Activated naive CD8-positive, alpha-beta T cell treated with anti-CD3 and anti-CD28 coated beads, Interleukin-2, amount 50 U/mL, for 24 hours (primary cell): ENCODE results near the gene CSF2RB.

Experiments used
- ATAC-seq: fragments of 150-1000 bp; cut with Tn5 transposase; one replicate; pipeline ENCODE4 v1.10.0; 2021
- DNase-seq: peaks from one replicate; pipeline ENCODE4 v3.0.0; 2021
- H3K27ac Mint-ChIP-seq: one replicate; pipeline ENCODE4 v1.8.0; 2021; ENCODE audit warnings: mild to moderate bottlenecking, mixed read lengths
- H3K27me3 Mint-ChIP-seq: one replicate; pipeline ENCODE4 v1.8.0; 2021; ENCODE audit warnings: mixed read lengths
- H3K36me3 Mint-ChIP-seq: one replicate; pipeline ENCODE4 v1.8.0; 2021; ENCODE audit warnings: low read depth, mixed read lengths
- H3K4me1 Mint-ChIP-seq: one replicate; pipeline ENCODE4 v1.8.0; 2021; ENCODE audit warnings: mixed read lengths
- H3K4me3 Mint-ChIP-seq: one replicate; pipeline ENCODE4 v1.8.0; 2021; ENCODE audit warnings: mild to moderate bottlenecking, moderate library complexity, mixed read lengths
- H3K9me3 Mint-ChIP-seq: one replicate; pipeline ENCODE4 v1.8.0; 2021; ENCODE audit warnings: mixed read lengths

The CSF2RB gene

DNA sequence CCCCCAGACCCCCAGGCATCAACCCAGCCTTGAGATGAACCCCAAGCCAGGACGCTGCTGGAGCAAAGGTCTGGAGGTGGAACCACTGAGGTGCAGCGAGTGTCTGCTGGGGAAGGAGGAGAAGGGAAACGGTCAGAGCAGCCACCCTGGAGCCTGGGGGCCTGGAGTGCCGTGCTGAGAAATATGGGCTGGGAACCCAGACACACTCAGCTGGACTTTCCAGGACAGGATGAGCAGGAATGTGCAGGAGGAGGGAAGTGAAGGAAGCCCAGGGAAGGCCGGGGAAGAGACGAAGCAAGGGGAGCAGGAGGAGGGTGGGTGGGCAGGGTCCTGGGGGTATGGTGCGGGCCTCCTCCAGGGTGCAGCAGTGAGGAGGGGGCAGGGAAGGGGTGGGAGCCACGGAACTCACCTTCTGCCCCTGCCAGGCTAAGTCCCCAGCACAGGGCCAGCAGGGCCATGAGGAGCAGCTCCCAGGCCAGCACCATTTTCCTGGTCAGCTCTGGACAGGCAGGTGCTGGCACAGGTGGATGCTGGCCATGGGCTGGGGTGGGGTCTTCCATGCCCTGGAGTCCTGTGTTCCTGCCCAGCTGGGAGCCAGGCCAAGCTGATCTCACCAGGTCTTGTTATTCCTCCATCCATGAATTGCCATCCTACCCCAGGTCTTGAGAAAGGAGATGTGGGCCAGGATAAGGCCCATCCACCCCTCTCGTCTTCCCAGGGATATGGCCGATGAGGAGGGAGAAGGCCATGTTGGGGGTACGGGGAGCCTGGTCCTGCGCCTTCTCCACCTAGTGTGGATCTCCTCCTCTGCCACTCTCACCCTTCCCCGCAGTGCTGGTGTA, 40.0 kb downstream of the CSF2RB start:
- H3K4me1 Mint-ChIP-seq = peaks cover 3% of the 10 kb centered on the region
- no peak overlapping the region for H3K4me3 Mint-ChIP-seq
- ATAC-seq (peak; percentile 10), DNase-seq (no peak)
- peaks cover 3% of the 10 kb centered on the region for H3K27me3 Mint-ChIP-seq
- no peaks in the 10 kb centered on the region for H3K36me3 Mint-ChIP-seq
- H3K9me3 Mint-ChIP-seq = peaks cover 15% of the 10 kb centered on the region
- no peak overlapping the region for H3K27ac Mint-ChIP-seq

DNA sequence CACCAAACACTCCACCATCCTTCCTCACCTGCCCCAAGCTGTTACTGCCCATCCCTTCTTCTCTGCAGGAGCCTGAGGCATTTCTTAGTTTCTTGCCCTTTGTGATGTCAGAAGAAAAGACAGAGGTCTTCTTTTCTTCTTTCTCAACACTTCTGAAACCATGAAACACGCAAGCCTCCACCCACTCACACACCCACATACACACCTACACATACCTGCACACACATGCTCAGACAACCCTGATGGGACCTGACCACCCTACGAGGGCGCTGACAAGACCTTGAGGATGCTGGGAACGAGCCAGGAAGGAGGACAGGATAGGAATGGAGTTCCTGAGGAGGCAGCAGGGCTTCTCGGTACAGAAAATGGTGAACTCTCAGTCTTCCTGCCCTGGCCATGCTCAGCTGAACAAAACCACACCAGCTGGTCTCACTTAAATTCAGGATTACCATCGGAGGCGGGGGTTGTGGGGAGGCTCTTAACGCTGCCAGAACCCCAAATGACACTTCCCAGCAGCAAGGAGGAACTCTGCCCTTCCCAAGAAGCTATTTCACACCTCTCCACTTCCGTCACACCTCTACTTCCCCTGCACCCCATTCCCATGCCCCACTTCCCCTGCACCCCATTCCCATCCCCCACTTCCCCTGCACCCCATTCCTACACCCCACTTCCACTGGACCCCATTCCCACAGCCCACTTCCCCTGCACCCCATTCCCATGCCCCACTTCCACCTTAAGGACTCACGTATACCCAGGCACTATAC, 41.0 kb downstream of the CSF2RB start:
- no peaks in the 10 kb centered on the region for H3K36me3 Mint-ChIP-seq
- peaks cover 6% of the 10 kb centered on the region for H3K27me3 Mint-ChIP-seq
- H3K4me1 Mint-ChIP-seq = peaks cover 3% of the 10 kb centered on the region
- ATAC-seq = no peak
- no peak overlapping the region for H3K27ac Mint-ChIP-seq
- peaks cover 15% of the 10 kb centered on the region for H3K9me3 Mint-ChIP-seq
- no peak for DNase-seq
- no peak overlapping the region for H3K4me3 Mint-ChIP-seq

DNA sequence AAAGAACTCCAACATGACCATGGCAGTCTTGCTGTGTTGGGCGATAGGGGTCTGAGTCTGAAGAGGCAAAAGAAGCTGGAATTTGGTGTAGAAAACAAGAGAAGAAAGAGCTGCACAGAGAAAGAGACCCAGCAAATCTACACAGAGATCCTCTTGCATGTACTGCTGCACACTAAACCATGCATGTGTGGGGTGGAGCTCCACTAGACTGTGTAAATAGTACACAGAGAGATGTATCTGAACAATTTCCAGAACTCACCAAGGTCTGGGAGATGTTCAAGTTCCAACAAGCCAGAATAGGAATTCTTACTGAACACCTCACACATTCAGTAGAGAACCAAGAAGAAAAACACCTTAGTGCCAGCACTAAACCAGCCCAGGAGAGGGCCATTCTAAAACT, 42.3 kb downstream of the CSF2RB start:
- Mint-ChIP-seq H3K36me3 (no peaks in the 10 kb centered on the region), H3K4me1 (peaks cover 3% of the 10 kb centered on the region), H3K27ac (no peak overlapping the region), H3K4me3 (no peak overlapping the region), H3K27me3 (peaks cover 12% of the 10 kb centered on the region), H3K9me3 (peaks cover 15% of the 10 kb centered on the region)
- no peak for ATAC-seq
- DNase-seq = no peak

DNA sequence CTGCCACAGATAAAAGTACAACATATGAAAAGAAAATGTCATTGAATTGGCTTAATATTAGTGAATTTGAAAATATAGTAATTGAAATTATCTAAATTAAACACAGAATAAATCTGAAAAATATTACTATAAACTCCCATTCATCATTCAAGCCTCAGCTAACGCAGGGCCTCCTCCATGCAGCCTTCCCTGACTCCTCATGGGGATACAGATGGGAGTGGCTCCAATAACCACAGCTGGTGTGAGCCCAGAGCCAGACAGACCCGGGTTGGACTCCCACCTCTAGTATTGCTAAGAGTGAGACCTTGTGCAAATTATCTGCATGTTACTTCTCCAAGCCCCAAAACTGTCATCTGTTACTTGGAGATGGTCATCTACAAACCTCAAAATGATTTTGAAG, 44.9 kb downstream of the CSF2RB start:
- H3K27ac Mint-ChIP-seq = no peak overlapping the region
- peaks cover 15% of the 10 kb centered on the region for H3K9me3 Mint-ChIP-seq
- no peaks in the 10 kb centered on the region for H3K36me3 Mint-ChIP-seq
- DNase-seq (no peak), ATAC-seq (no peak)
- peaks cover 24% of the 10 kb centered on the region for H3K27me3 Mint-ChIP-seq
- no peak overlapping the region for H3K4me3 Mint-ChIP-seq
- peaks cover 3% of the 10 kb centered on the region for H3K4me1 Mint-ChIP-seq

DNA sequence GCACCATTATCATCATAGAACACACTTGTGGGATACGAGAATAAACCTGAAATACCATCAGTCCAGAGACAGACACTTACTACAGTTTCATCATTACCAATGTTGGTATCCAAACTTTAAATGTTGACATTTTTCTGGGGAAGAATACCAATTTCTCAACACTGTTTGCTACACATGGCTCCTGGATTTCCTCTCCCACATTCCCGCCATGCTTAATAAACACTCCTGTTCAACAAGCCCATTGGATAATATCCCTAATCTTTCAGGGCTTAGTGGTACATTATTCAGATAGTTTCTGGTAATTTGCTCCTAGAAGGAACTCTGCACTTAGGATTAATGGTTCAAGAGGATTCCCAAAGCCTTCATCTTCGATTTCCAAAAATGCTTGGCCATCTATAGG, 48.2 kb downstream of the CSF2RB start:
- ATAC-seq = no peak
- no peak for DNase-seq
- Mint-ChIP-seq H3K27ac (no peak overlapping the region), H3K9me3 (peaks cover 12% of the 10 kb centered on the region), H3K36me3 (no peaks in the 10 kb centered on the region), H3K4me1 (no peaks in the 10 kb centered on the region), H3K4me3 (no peak overlapping the region), H3K27me3 (peaks cover 20% of the 10 kb centered on the region)

DNA sequence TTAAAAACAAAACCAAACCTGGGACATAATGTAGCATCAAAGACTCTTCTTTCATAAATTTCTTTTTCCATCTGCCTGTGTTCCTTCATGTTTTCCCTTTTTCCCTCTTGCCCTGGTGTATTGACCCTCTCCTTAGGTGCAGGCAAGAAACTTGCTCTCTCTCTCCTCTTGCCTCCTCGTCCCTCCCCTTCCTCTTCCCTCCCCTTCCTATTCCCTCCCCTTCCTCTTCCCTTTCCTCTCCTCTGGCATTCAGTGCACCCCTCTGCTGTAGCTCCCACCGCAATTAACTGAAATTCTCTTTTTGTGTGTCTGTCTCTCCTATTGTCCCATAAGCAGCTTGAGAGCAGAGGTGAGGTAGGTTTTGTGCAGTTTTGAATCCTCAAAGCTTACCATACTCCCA, 49.9 kb downstream of the CSF2RB start:
- peaks cover 20% of the 10 kb centered on the region for H3K27me3 Mint-ChIP-seq
- H3K36me3 Mint-ChIP-seq = no peaks in the 10 kb centered on the region
- DNase-seq (no peak), ATAC-seq (no peak)
- no peaks in the 10 kb centered on the region for H3K4me1 Mint-ChIP-seq
- peaks cover under 1% of the 10 kb centered on the region for H3K9me3 Mint-ChIP-seq
- H3K4me3 Mint-ChIP-seq = no peak overlapping the region
- H3K27ac Mint-ChIP-seq = no peak overlapping the region

DNA sequence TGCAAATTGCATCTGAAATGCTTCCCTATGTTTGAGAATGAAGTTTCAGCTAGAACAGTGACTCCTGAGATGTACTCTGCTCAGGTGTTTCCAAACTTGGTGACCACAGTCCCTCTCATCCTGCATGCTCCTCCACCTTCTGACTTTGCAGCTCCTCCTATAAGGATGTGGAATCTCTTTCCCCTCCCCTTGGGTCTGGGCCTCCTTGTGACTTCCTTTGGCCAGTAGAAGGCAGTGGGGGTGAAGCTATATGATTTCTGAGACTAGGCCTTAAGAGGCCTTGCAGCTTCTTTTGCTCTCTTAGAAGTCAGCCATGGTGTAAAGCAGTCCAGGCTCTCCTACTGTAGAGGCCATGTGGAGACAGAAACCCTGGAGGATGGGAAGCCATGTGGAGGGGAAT, 50.7 kb downstream of the CSF2RB start:
- ATAC-seq (no peak), DNase-seq (no peak)
- Mint-ChIP-seq H3K4me3 (no peak overlapping the region), H3K27ac (no peak overlapping the region), H3K4me1 (no peaks in the 10 kb centered on the region), H3K36me3 (no peaks in the 10 kb centered on the region), H3K9me3 (no peaks in the 10 kb centered on the region), H3K27me3 (peaks cover 20% of the 10 kb centered on the region)

DNA sequence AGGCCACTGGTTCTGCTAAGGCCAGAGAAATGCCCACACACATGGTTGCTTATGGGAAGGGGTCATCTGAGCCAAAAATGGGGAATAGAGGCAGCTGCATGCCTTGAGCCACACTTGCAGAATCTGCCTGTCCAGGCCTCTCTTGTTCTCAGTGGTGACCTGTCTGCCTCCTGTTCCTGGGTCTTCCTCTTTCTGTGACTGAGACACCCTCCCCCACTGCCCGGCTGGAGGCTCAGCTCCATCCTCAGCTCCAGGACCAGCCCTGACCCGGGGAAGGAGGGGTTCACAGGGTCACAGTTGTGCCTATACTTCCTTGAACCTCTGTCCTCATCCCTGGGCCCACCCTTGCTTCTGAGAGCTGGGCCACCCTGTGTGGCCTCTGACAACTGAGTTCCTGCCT, 52.3 kb downstream of the CSF2RB start:
- Mint-ChIP-seq H3K9me3 (no peaks in the 10 kb centered on the region), H3K27ac (no peak overlapping the region), H3K4me1 (no peaks in the 10 kb centered on the region), H3K4me3 (no peak overlapping the region), H3K27me3 (peaks cover 11% of the 10 kb centered on the region), H3K36me3 (no peaks in the 10 kb centered on the region)
- no peak for DNase-seq
- no peak for ATAC-seq

DNA sequence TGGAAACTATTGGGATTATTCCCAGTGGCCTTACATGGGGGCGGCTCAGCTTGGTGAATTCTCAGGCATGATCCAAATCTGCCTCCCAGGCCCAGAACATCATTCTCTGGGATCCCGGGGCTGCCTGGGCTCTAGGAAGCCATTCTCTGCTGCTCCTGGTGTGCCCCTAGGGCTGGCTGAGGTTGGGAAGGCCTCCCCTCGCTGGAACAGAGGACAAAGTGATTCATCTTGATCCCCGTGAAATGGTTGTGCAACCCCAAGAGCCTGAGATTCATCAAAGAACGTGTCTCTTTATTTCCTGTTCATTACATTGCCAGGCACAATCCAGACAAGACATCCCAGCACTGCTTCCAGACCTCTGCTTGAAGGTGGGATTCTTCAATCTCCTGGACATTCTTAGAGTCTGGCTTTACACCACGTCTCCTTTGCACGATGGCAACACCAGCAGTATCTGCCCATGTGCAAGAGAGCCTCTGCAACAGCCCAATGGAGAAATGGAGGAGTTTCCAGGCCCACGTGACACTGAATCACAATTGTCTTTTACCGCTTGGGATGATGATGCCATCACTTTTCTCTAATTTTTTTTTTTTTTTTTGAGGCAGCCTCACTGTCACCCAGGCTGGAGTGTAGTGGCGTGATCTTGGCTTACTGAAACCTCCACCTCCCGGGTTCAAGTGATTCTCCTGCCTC, 53.6 kb downstream of the CSF2RB start:
- Mint-ChIP-seq H3K36me3 (no peaks in the 10 kb centered on the region), H3K4me3 (no peak overlapping the region), H3K27ac (no peak overlapping the region), H3K9me3 (no peaks in the 10 kb centered on the region), H3K4me1 (no peaks in the 10 kb centered on the region), H3K27me3 (peaks cover 1% of the 10 kb centered on the region)
- DNase-seq = no peak
- ATAC-seq = no peak

DNA sequence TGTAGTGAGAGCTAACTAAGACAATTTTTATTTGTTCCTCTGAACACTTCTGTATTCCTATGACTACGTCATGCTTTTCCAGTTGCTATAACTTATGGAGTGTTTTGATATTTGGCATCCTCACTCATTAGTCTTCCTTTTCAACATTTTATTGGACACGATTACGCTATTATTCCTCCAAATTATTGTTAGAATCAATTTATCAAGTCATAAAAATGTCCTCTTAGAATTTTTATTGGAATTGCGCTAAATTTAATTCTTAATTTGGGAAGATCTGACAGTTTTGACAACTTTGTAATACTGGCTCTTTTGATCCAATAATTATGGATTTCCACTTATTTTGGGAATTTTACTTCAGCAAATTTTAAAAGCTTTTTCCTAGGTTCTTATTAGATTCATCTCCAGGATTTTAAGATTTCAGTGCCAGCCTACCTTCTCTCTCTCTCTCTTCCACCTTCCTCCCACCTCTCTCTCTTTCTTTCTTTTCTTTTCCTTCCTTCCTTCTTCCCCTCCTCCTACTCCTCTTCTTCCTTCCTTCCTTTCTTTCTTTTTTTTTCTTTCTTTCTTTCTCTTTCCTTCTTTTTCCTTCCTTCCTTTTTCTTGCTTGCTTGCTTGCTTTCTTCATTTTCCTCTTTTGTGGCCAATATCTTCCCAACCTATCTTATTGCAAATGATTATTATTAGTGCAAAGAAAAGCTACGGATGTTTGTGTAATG, 55.0 kb downstream of the CSF2RB start:
- Mint-ChIP-seq H3K9me3 (no peaks in the 10 kb centered on the region), H3K36me3 (no peaks in the 10 kb centered on the region), H3K27ac (no peak overlapping the region), H3K4me3 (no peak overlapping the region), H3K4me1 (no peaks in the 10 kb centered on the region), H3K27me3 (no peaks in the 10 kb centered on the region)
- DNase-seq = no peak
- no peak for ATAC-seq

DNA sequence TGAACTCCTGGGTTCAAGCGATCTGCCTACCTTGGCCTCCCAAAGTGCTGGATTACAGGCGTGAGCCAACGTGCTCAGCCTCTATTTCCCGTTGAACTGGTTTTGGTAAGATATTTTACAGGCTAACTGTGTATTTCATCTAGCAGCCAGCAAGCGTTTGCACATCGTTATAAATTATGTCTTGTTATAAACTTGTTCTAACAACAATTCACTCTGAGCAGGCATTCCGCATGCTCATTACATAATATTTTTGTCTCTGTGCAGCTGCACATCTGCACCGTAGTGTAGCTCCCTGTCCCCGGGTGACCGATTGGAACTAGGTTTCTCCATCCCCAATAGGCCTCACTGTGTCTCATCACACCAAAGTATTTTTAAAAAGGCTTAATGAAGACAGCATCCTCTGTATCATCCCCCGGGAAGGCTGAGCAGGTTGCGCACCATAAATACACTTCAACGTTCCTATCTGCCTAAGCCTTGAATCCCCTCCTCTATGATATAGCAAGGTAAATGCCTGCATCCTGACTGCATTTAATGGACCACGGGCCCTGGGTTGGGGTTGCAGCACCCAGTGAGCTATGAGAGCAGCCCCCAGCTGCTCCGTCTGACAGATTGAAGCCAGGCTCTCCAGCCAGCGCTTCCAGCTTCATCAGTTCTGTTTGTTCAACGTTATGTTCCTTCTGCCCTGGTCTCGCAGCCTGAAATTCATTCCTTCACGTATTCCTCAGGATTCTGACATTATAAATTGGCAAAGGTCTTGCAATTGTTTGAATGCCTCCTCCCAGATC, 58.1 kb downstream of the CSF2RB start:
- no peak for ATAC-seq
- no peak overlapping the region for H3K27ac Mint-ChIP-seq
- DNase-seq = no peak
- H3K4me1 Mint-ChIP-seq = no peaks in the 10 kb centered on the region
- H3K9me3 Mint-ChIP-seq = no peaks in the 10 kb centered on the region
- no peaks in the 10 kb centered on the region for H3K27me3 Mint-ChIP-seq
- H3K36me3 Mint-ChIP-seq = no peaks in the 10 kb centered on the region
- no peak overlapping the region for H3K4me3 Mint-ChIP-seq

DNA sequence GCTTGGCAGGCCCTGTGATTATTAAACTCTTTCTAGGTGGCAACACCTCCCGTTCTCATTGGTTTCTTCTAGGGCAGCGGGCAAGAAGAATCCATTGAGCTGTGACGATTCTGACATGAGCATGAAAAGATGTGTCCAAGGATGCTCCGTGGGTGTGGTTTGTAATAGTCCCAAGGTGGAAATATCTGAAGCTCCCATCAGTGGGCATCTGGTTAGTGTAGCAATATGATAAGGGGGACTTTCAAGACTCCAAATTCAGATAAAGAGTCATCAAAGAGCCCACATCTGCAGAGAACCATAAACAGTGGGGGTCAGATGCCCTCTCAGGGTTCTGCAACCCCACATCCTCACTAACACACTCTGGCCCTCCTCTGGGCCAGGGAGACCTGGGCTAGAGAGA, 63.2 kb downstream of the CSF2RB start:
- Mint-ChIP-seq H3K27me3 (no peaks in the 10 kb centered on the region), H3K4me3 (no peak overlapping the region), H3K27ac (no peak overlapping the region), H3K4me1 (peaks cover 10% of the 10 kb centered on the region), H3K36me3 (no peaks in the 10 kb centered on the region), H3K9me3 (no peaks in the 10 kb centered on the region)
- no peak for DNase-seq
- ATAC-seq = no peak

DNA sequence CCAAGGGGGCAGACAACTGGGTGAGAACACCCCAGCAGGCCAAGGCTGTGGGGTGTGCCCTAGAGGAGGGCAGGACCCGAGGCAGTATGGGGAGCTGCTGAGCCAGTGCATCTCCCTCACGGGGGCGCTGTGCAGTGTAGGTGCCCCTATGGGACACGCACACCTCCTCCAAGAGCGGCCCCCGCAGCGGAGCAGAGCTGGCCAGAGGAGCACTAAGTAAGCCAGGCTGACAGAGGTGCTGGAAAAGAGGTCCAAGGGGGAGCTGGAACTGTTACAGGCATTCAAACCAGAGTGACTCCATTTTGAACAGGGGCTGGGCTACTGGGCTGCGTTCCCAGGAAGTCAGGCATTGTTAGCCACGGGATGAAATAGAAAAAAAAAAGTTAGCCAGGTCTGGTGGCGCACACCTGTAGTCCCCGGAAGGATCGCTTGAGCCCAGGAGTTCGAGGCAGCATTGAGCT, 64.0 kb downstream of the CSF2RB start:
- Mint-ChIP-seq H3K27ac (peak overlapping the region; percentile 88), H3K4me3 (peak overlapping the region; percentile 82), H3K9me3 (no peaks in the 10 kb centered on the region), H3K36me3 (no peaks in the 10 kb centered on the region), H3K4me1 (peaks cover 10% of the 10 kb centered on the region), H3K27me3 (no peaks in the 10 kb centered on the region)
- peak; percentile 98 for ATAC-seq
- DNase-seq = peak; percentile 88
